ENCODE results near the gene GPR45.

The GPR45 gene

GRCh38 chr2:105241443-105241842 lies at the start of gene GPR45:
TSS of gene GPR45 (plus strand) at chr2:105241743. CDS start at chr2:105241859, 116 bp downstream.
- Histone ChIP-seq H3K4me1 (ENCODE audit: low read length) (no peaks in the 10 kb centered on the region), H3K4me2 (ENCODE audit: low read depth, low read length) (no peak within 1 kb of the TSS), H4K20me1 (ENCODE audit: insufficient read depth, low read length) (no peaks in the 10 kb centered on the region), H3K27me3 (replicated peaks; ENCODE audit: insufficient read depth, low read length) (no peaks in the 10 kb centered on the region), H3K27ac (ENCODE audit: low read length) (no peak within 1 kb of the TSS), H3K79me2 (ENCODE audit: low read length) (no peaks in the 10 kb centered on the region), H3K9me2 (replicated peaks; ENCODE audit: insufficient read depth, low read length) (no peaks in the 10 kb centered on the region), H3K36me3 (replicated peaks; ENCODE audit: insufficient read depth, low read length) (no peaks in the 10 kb centered on the region), H2AFZ (ENCODE audit: low read length) (no peak within 1 kb of the TSS), H3F3A (ENCODE audit: insufficient read depth, low read length) (no peaks in the 10 kb centered on the region), H3K9ac (ENCODE audit: low read length) (no peak within 1 kb of the TSS), H3K9me3 (replicated peaks; ENCODE audit: insufficient read depth, low read length) (no peaks in the 10 kb centered on the region), H3K4me3 (ENCODE audit: low read length) (no peak within 1 kb of the TSS)
- DNase-seq, result no peak
- TF ChIP-seq EZH2phosphoT487 (IDR thresholded peaks at IDR 0.05; ENCODE audit: low read length), result no peak
- TF ChIP-seq EZH2 (optimal IDR thresholded peaks at IDR 0.05; ENCODE audit: low read depth, low read length), result no peak
- TF ChIP-seq CTCF (IDR thresholded peaks at IDR 0.05; ENCODE audit: low read length), result no peak

GRCh38 chr2:105194022-105194675 lies 47.4 kb upstream of the GPR45 start:
- H3K9ac ChIP-seq (ENCODE audit: low read length), result no peak overlapping the region
- no peaks in the 10 kb centered on the region for H3K9me2 ChIP-seq (replicated peaks; ENCODE audit: insufficient read depth, low read length)
- H4K20me1 ChIP-seq (ENCODE audit: insufficient read depth, low read length), result no peaks in the 10 kb centered on the region
- no peaks in the 10 kb centered on the region for H3K36me3 ChIP-seq (replicated peaks; ENCODE audit: insufficient read depth, low read length)
- H3K4me2 ChIP-seq (ENCODE audit: low read depth, low read length), result no peak overlapping the region
- TF ChIP-seq EZH2 (optimal IDR thresholded peaks at IDR 0.05; ENCODE audit: low read depth, low read length), result no peak
- no peak for TF ChIP-seq EZH2phosphoT487 (IDR thresholded peaks at IDR 0.05; ENCODE audit: low read length)
- TF ChIP-seq CTCF (IDR thresholded peaks at IDR 0.05; ENCODE audit: low read length), result no peak
- H3K27me3 ChIP-seq (replicated peaks; ENCODE audit: insufficient read depth, low read length), result no peaks in the 10 kb centered on the region
- no peaks in the 10 kb centered on the region for H3K4me1 ChIP-seq (ENCODE audit: low read length)
- H3K27ac ChIP-seq (ENCODE audit: low read length), result no peak overlapping the region
- no peaks in the 10 kb centered on the region for H3F3A ChIP-seq (ENCODE audit: insufficient read depth, low read length)
- no peaks in the 10 kb centered on the region for H3K79me2 ChIP-seq (ENCODE audit: low read length)
- no peak overlapping the region for H2AFZ ChIP-seq (ENCODE audit: low read length)
- no peak overlapping the region for H3K4me3 ChIP-seq (ENCODE audit: low read length)
- no peak for DNase-seq
- H3K9me3 ChIP-seq (replicated peaks; ENCODE audit: insufficient read depth, low read length), result no peaks in the 10 kb centered on the region

GRCh38 chr2:105196651-105197050 lies 44.9 kb upstream of the GPR45 start:
- no peaks in the 10 kb centered on the region for H3K79me2 ChIP-seq (ENCODE audit: low read length)
- no peak overlapping the region for H3K27ac ChIP-seq (ENCODE audit: low read length)
- no peaks in the 10 kb centered on the region for H3F3A ChIP-seq (ENCODE audit: insufficient read depth, low read length)

GRCh38 chr2:105215586-105216192 lies 25.9 kb upstream of the GPR45 start:
- TF ChIP-seq EZH2 (optimal IDR thresholded peaks at IDR 0.05; ENCODE audit: low read depth, low read length) (no peak), CTCF (IDR thresholded peaks at IDR 0.05; ENCODE audit: low read length) (no peak), EZH2phosphoT487 (IDR thresholded peaks at IDR 0.05; ENCODE audit: low read length) (no peak)
- no peak overlapping the region for H3K27ac ChIP-seq (ENCODE audit: low read length)
- H3K36me3 ChIP-seq (replicated peaks; ENCODE audit: insufficient read depth, low read length), result no peaks in the 10 kb centered on the region
- H3K9me3 ChIP-seq (replicated peaks; ENCODE audit: insufficient read depth, low read length), result no peaks in the 10 kb centered on the region
- H3K4me2 ChIP-seq (ENCODE audit: low read depth, low read length), result no peak overlapping the region
- no peaks in the 10 kb centered on the region for H4K20me1 ChIP-seq (ENCODE audit: insufficient read depth, low read length)
- no peaks in the 10 kb centered on the region for H3F3A ChIP-seq (ENCODE audit: insufficient read depth, low read length)
- H3K9me2 ChIP-seq (replicated peaks; ENCODE audit: insufficient read depth, low read length), result no peaks in the 10 kb centered on the region
- H3K9ac ChIP-seq (ENCODE audit: low read length), result no peak overlapping the region
- H3K79me2 ChIP-seq (ENCODE audit: low read length), result no peaks in the 10 kb centered on the region
- no peak overlapping the region for H3K4me3 ChIP-seq (ENCODE audit: low read length)
- no peaks in the 10 kb centered on the region for H3K4me1 ChIP-seq (ENCODE audit: low read length)
- H2AFZ ChIP-seq (ENCODE audit: low read length), result no peak overlapping the region
- DNase-seq, result no peak
- no peaks in the 10 kb centered on the region for H3K27me3 ChIP-seq (replicated peaks; ENCODE audit: insufficient read depth, low read length)

More at GRCh38 chr2:105196651-105197050, 44.9 kb upstream of the GPR45 start:
- DNase-seq, result no peak
- no peaks in the 10 kb centered on the region for H3K9me2 ChIP-seq (replicated peaks; ENCODE audit: insufficient read depth, low read length)
- TF ChIP-seq EZH2phosphoT487 (IDR thresholded peaks at IDR 0.05; ENCODE audit: low read length), result no peak
- no peak for TF ChIP-seq EZH2 (optimal IDR thresholded peaks at IDR 0.05; ENCODE audit: low read depth, low read length)
- H3K4me1 ChIP-seq (ENCODE audit: low read length), result no peaks in the 10 kb centered on the region
- H4K20me1 ChIP-seq (ENCODE audit: insufficient read depth, low read length), result no peaks in the 10 kb centered on the region
- H3K4me3 ChIP-seq (ENCODE audit: low read length), result no peak overlapping the region
- H3K4me2 ChIP-seq (ENCODE audit: low read depth, low read length), result no peak overlapping the region
- H3K36me3 ChIP-seq (replicated peaks; ENCODE audit: insufficient read depth, low read length), result no peaks in the 10 kb centered on the region
- H2AFZ ChIP-seq (ENCODE audit: low read length), result no peak overlapping the region
- H3K27me3 ChIP-seq (replicated peaks; ENCODE audit: insufficient read depth, low read length), result no peaks in the 10 kb centered on the region
- H3K9ac ChIP-seq (ENCODE audit: low read length), result no peak overlapping the region
- H3K9me3 ChIP-seq (replicated peaks; ENCODE audit: insufficient read depth, low read length), result no peaks in the 10 kb centered on the region
